Stimulated activated CD8-positive, alpha-beta memory T cell treated with anti-CD3 and anti-CD28 coated beads, Interleukin-7, amount 100 ng/mL, for 48 hours (primary cell): ENCODE data around the gene TXNDC11.
"Not testable (repeated sequence)": the region's sequence is repeated elsewhere in the genome, so short reads cannot be mapped to it uniquely, and the experiment has no call there.

Experiments
- DNase-seq, 2 donors: peaks; one replicate each; pipeline ENCODE4 v3.0.0-alpha.2; 2020; ENCODE audit warnings: low read depth in 1 of 2; ENCODE audit errors: extremely low read depth in 1 of 2

The TXNDC11 gene

GRCh38 chr16:11742536-11743307, at the start of gene TXNDC11:
TSS of gene TXNDC11 (minus strand) at chr16:11742857. CDS start at chr16:11742730, 127 bp downstream.
- peak; percentile 97 to 99 for DNase-seq

GRCh38 chr16:11791144-11791828, 48.6 kb upstream of the TXNDC11 start:
- no peak for DNase-seq

- no peak for DNase-seq
These were observed 46.3 kb upstream of the TXNDC11 start for GRCh38 chr16:11788914-11789313.

GRCh38 chr16:11784980-11785599, 42.4 kb upstream of the TXNDC11 start:
- DNase-seq, result not testable (repeated sequence)

- DNase-seq, result not testable (repeated sequence)
These were observed 41.7 kb upstream of the TXNDC11 start for GRCh38 chr16:11784381-11784780.

- DNase-seq, result no peak
These were observed 41.3 kb upstream of the TXNDC11 start for GRCh38 chr16:11784038-11784369.

- DNase-seq, result no peak
These were observed 40.8 kb upstream of the TXNDC11 start for GRCh38 chr16:11783319-11784037.

- DNase-seq, result no peak
These were observed 39.1 kb upstream of the TXNDC11 start for GRCh38 chr16:11781773-11782172.

- DNase-seq, result no peak
These were observed 38.5 kb upstream of the TXNDC11 start for GRCh38 chr16:11780991-11781680.

- no peak for DNase-seq
These were observed 36.4 kb upstream of the TXNDC11 start for GRCh38 chr16:11779074-11779473.

- no peak for DNase-seq
These were observed 31.5 kb upstream of the TXNDC11 start for GRCh38 chr16:11774065-11774626.

- no peak for DNase-seq
These were observed 26.2 kb upstream of the TXNDC11 start for GRCh38 chr16:11768849-11769248.

GRCh38 chr16:11762431-11762830, 19.8 kb upstream of the TXNDC11 start:
- DNase-seq, result no peak

- no peak for DNase-seq
These were observed 17.3 kb upstream of the TXNDC11 start for GRCh38 chr16:11759997-11760396.

GRCh38 chr16:11759163-11759834, 16.6 kb upstream of the TXNDC11 start:
- DNase-seq, result no peak

GRCh38 chr16:11757671-11758545, 15.3 kb upstream of the TXNDC11 start:
- no peak for DNase-seq

- no peak for DNase-seq
These were observed 13.6 kb upstream of the TXNDC11 start for GRCh38 chr16:11756248-11756647.

GRCh38 chr16:11755022-11755760, 12.5 kb upstream of the TXNDC11 start:
- no peak for DNase-seq
